K562 (cell line): ENCODE results near the gene DGKB. TPM values are rescaled to one million over a fixed set of nuclear protein-coding genes. Genes with fewer than 3 reads are reported as not detected.

Experiments
- ATAC-seq: fragments of 200-7000 bp; cut with Tn5 transposase; 3 replicates; pipeline ENCODE4 v1.9.1; 2020; ENCODE audit warnings: moderate library complexity
- BruUV-seq: library from RNA; stranded (reverse); fragments of 400-500 nt; replicated peaks from 2 replicates; lab custom pipeline; 2021; lab: Mats Ljungman, UMichigan
- CTCF ChIA-PET: fragments of 300-600 bp; formaldehyde crosslinking; extraction: SDS; loops from one replicate; lab custom pipeline; 2021; ENCODE audit warnings: low intra/inter-chr PET ratio; lab: Yijun Ruan, JAX
- POLR2A ChIA-PET: fragments of 300-600, 350-650 bp; sonication (Branson Sonifier 250); formaldehyde crosslinking; extraction: SDS; loops from one replicate; lab custom pipeline; 2021; ENCODE audit warnings: antibody characterized with exemption, inconsistent platforms; lab: Yijun Ruan, JAX
- DNase-seq, 4 experiments: peaks; one replicate each; pipeline versions ENCODE4 v3.0.0 to v3.0.0-alpha.2; 2011 to 2018; ENCODE audit warnings: low spot score in 3 of 4, mixed read lengths in 3 of 4; ENCODE audit errors: extremely low read depth in 1 of 4
- FAIRE-seq: peaks from 2 replicates; lab custom pipeline; 2011; peaks lifted over from hg19 to GRCh38; lab: Jason Lieb, UNC
- H2AFZ ChIP-seq: 2 replicates; pipeline ENCODE4 v1.6.0; 2011; ENCODE audit warnings: low read depth, low read length, control low read depth, inconsistent platforms
- H3K27ac ChIP-seq: fragments of 200-600 bp; 3 replicates; pipeline ENCODE4 v1.8.0; 2011; ENCODE audit warnings: low read depth, mild to moderate bottlenecking, control low read depth, inconsistent platforms, low read length, moderate library complexity, mixed read lengths; ENCODE audit errors: extremely low read depth
- H3K27me3 ChIP-seq, 2 experiments: fragments of 300-600 bp in 1 of 2; 2 replicates in 1 of 2; 3 replicates in 1 of 2; pipeline versions ENCODE4 v1.6.0 to v1.8.0; 2011; ENCODE audit warnings: inconsistent platforms in 2 of 2, low read length in 2 of 2, mild to moderate bottlenecking in 1 of 2, mixed read lengths in 1 of 2, moderate library complexity in 1 of 2; ENCODE audit not compliant: control insufficient read depth in 2 of 2, insufficient read depth in 2 of 2
- H3K36me3 ChIP-seq: fragments of 300-600 bp; 3 replicates; pipeline ENCODE4 v1.8.0; 2011; ENCODE audit warnings: mild to moderate bottlenecking, low read length, inconsistent platforms; ENCODE audit not compliant: control insufficient read depth, insufficient read depth
- H3K4me1 ChIP-seq, 2 experiments: fragments of 200-600 bp in 1 of 2; replicated peaks in 1 of 2; 2 replicates in 1 of 2; 3 replicates in 1 of 2; pipeline versions ENCODE4 v1.5.1 to v1.8.0; 2011; ENCODE audit warnings: inconsistent platforms in 2 of 2, low read length in 2 of 2, mild to moderate bottlenecking in 1 of 2, mixed read lengths in 1 of 2, moderate library complexity in 1 of 2; ENCODE audit not compliant: control insufficient read depth in 2 of 2, insufficient read depth in 2 of 2
- H3K4me2 ChIP-seq: 2 replicates; pipeline ENCODE4 v1.6.1; 2011; ENCODE audit warnings: low read length, control low read depth, inconsistent platforms, mixed read lengths; ENCODE audit not compliant: insufficient read depth
- H3K4me3 ChIP-seq: fragments of 200-600 bp; sonication (generic), shearing (Covaris generic); 2 replicates; pipeline ENCODE4 v1.5.1; 2016; ENCODE audit warnings: control low read depth, inconsistent platforms
- H3K79me2 ChIP-seq: fragments of 200-600 bp; 3 replicates; pipeline ENCODE4 v1.8.0; 2011; ENCODE audit warnings: low read length, inconsistent platforms; ENCODE audit not compliant: control insufficient read depth, insufficient read depth
- H3K9ac ChIP-seq, 2 experiments: 2 replicates each; pipeline versions ENCODE4 v1.6.0 to v1.6.1; 2011; ENCODE audit warnings: low read depth in 2 of 2, low read length in 2 of 2, control low read depth in 1 of 2, inconsistent platforms in 1 of 2, mild to moderate bottlenecking in 1 of 2, mixed read lengths in 1 of 2; ENCODE audit not compliant: insufficient read depth in 1 of 2
- H3K9me1 ChIP-seq: one replicate; pipeline ENCODE4 v1.6.0; 2011; ENCODE audit warnings: inconsistent platforms, mild to moderate bottlenecking, low read length, moderate library complexity; ENCODE audit not compliant: control insufficient read depth, insufficient read depth
- H3K9me3 ChIP-seq: replicated peaks from 2 replicates; pipeline ENCODE4 v1.5.1; 2011; ENCODE audit warnings: low read depth, low read length, inconsistent platforms; ENCODE audit not compliant: control insufficient read depth, insufficient read depth
- H4K20me1 ChIP-seq: replicated peaks from 2 replicates; pipeline ENCODE4 v1.6.1; 2011; ENCODE audit warnings: low read length, inconsistent platforms, mixed read lengths; ENCODE audit not compliant: control insufficient read depth, insufficient read depth
- ARID4B ChIP-seq: sonication (generic); formaldehyde crosslinking; IDR thresholded peaks from 2 replicates; pipeline ENCODE4 v1.8.0; 2022; ENCODE audit warnings: mild to moderate bottlenecking, missing genetic modification reagents
- ATF2 ChIP-seq: sonication (generic); formaldehyde crosslinking; IDR thresholded peaks from 2 replicates; pipeline ENCODE4 v1.8.1; 2022; ENCODE audit warnings: missing genetic modification reagents
- CBX2 ChIP-seq: fragments of 200-600 bp; sonication (generic); IDR thresholded peaks from one replicate; pipeline ENCODE4 v1.6.1; 2012; ENCODE audit warnings: mild to moderate bottlenecking, low read length, inconsistent platforms; ENCODE audit not compliant: insufficient read depth, poor library complexity, severe bottlenecking
- SMARCC2 ChIP-seq: fragments of 450-650 bp; IDR thresholded peaks from 2 replicates; pipeline ENCODE4 v1.6.1; 2017; ENCODE audit warnings: antibody characterized with exemption, moderate library complexity, mild to moderate bottlenecking, low read depth
- ZNF184 ChIP-seq: sonication (generic); formaldehyde crosslinking; IDR thresholded peaks from 2 replicates; pipeline ENCODE4 v1.5.0; 2020; ENCODE audit warnings: missing genetic modification reagents
- WGBS: fragments of 100-300 bp; shearing (Covaris generic); methylation state at CpG from one replicate; pipeline ENCODE4 v1.1.6; 2016; ENCODE audit warnings: low coverage, mixed read lengths; ENCODE audit not compliant: insufficient coverage; ENCODE audit errors: missing lambda C conversion rate; 5-methylcytosine and 5-hydroxymethylcytosine counted together
- in situ Hi-C: fragments of 300-500 bp; cut with MboI; formaldehyde crosslinking; loops from 4 replicates; pipeline ENCODE4 v1.15.0; 2018; ENCODE audit warnings: inconsistent platforms, mixed read lengths
- intact Hi-C: fragments of 100-400 bp; cut with micrococcal nuclease; formaldehyde crosslinking; loops from 2 replicates; pipeline ENCODE4 v1.14.2; 2022
- polyA plus RNA-seq, 8 experiments: library from polyadenylated mRNA; depleted of rRNA in 4 of 8; stranded (reverse) in 5 of 8; unstranded in 3 of 8; fragments of >200 nt; fragmentation: Nextera tagmentation in 2 of 8; fragmentation: Illumina TruSeq in 1 of 8; extraction: Ambion mirVana in 2 of 8; extraction: Trizol in 1 of 8; gene quantifications; 2 replicates each; pipeline versions ENCODE4 v1.2.1 to v1.2.3, GENCODE V29; 2011 to 2014; ENCODE audit warnings: inconsistent platforms in 1 of 8, missing spikeins in 1 of 8
- total RNA-seq, 7 experiments: library from RNA; depleted of rRNA in 6 of 7; stranded (reverse); fragments of >200 nt in 6 of 7; fragmentation: Illumina TruSeq in 2 of 7; extraction: Trizol in 2 of 7; gene quantifications; 2 replicates each; pipeline versions ENCODE4 v1.2.1 to v1.2.3, GENCODE V29; 2011 to 2021; ENCODE audit warnings: low replicate concordance in 1 of 7

The DGKB gene
- total and polyA plus RNA-seq, 9 of the 15 experiments (the other 6 are each of a cell fraction or from before 2014, with no cell fraction given): 0.01 TPM; not detected in 8

GRCh38 chr7:14305233-14305866 is 597.2 kb downstream of the DGKB start:
- no peak for ATAC-seq
- in situ Hi-C loops: no loop called here

More at GRCh38 chr7:14305233-14305866, 597.2 kb downstream of the DGKB start:
- H3K9me1 ChIP-seq: no peaks in the 10 kb centered on the region
- H4K20me1 ChIP-seq: no peaks in the 10 kb centered on the region
- intact Hi-C loops: no loop called here
- H3K27me3 ChIP-seq: no peaks in the 10 kb centered on the region
- no peak overlapping the region for H3K9ac ChIP-seq
- H3K36me3 ChIP-seq: no peaks in the 10 kb centered on the region
- H2AFZ ChIP-seq: no peak overlapping the region
- CTCF ChIA-PET: no interaction called here
- H3K79me2 ChIP-seq: no peaks in the 10 kb centered on the region
- POLR2A ChIA-PET: no interaction called here
- BruUV-seq: no TSS peak
- DNase-seq (no peak), FAIRE-seq (no peak)
- 2% methylated on average over 4 of the region's 4 CpGs for WGBS
- no peaks in the 10 kb centered on the region for H3K9me3 ChIP-seq
- H3K4me2 ChIP-seq: no peak overlapping the region
- H3K4me1 ChIP-seq: no peaks in the 10 kb centered on the region
- H3K27ac ChIP-seq: no peak overlapping the region
- no peak for TF ChIP-seq SMARCC2
- TF ChIP-seq ARID4B: no peak
- no peak for TF ChIP-seq ZNF184 (CRISPR knock-in tag)
- TF ChIP-seq CBX2: no peak
- TF ChIP-seq ATF2: no peak
- no peak overlapping the region for H3K4me3 ChIP-seq
